Suprapubic skin (tissue), 3 donors: ENCODE results near the gene CNTNAP4.

ENCODE experiments used
- CTCF ChIP-seq, 2 donors: fragments of 200-600 bp in 1 of 2; fragments of 450-650 bp in 1 of 2; sonication (generic) in 1 of 2; IDR thresholded peaks; one replicate each; pipeline ENCODE4 v1.5.1; 2016 to 2019; ENCODE audit warnings: antibody characterized with exemption in 2 of 2, mild to moderate bottlenecking in 1 of 2, moderate library complexity in 1 of 2
- POLR2A ChIP-seq, 2 donors: fragments of 450-650 bp; IDR thresholded peaks; one replicate each; pipeline ENCODE4 v1.6.1; 2017; ENCODE audit warnings: antibody characterized with exemption in 2 of 2, mild to moderate bottlenecking in 2 of 2, moderate library complexity in 2 of 2

- no peak for TF ChIP-seq CTCF (IDR thresholded peaks at IDR 0.05)
- TF ChIP-seq POLR2A (IDR thresholded peaks at IDR 0.05) = no peak
Observed at GRCh38 chr16:76576526-76576925, 299.3 kb downstream of the CNTNAP4 start.
